AG09309 (cell line): Measurements from ENCODE around the gene PARD3.

Experiments
- DNase-seq: peaks from one replicate; pipeline ENCODE4 v3.0.0-alpha.2; 2010; ENCODE audit warnings: low read depth
- H3K4me3 ChIP-seq: 2 replicates; pipeline ENCODE4 v1.5.1; 2011; ENCODE audit warnings: mild to moderate bottlenecking, low read depth, low read length, moderate library complexity; ENCODE audit not compliant: control insufficient read depth
- TF ChIP-seq, protein P1 (sequence below): IDR thresholded peaks from 2 replicates; pipeline ENCODE4 v1.5.1; 2011; ENCODE audit warnings: mild to moderate bottlenecking, low read depth, low read length, inconsistent platforms; ENCODE audit not compliant: insufficient read depth, control insufficient read depth; ENCODE audit errors: missing control alignments

The PARD3 gene

DNA sequence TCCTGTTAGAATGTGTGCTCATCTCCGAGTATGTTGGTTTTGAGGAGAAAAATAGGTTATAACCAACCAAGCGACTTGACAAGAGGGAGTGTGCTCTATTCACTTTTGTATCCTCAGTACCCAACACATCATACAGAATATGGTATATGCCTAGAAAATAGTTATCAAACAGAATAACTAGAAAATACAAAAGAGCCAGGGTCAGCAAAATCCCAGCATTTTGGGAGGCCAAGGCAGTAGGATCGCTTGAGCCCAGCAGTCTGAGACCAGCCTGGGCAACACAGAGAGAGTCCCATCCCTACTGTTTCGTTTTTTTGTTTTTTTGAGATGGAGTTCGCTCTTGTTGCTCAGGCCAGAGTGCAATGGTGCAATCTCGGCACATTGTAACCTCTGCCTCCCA lies 257.9 kb downstream of the PARD3 start:
- TF ChIP-seq, protein P1, sequence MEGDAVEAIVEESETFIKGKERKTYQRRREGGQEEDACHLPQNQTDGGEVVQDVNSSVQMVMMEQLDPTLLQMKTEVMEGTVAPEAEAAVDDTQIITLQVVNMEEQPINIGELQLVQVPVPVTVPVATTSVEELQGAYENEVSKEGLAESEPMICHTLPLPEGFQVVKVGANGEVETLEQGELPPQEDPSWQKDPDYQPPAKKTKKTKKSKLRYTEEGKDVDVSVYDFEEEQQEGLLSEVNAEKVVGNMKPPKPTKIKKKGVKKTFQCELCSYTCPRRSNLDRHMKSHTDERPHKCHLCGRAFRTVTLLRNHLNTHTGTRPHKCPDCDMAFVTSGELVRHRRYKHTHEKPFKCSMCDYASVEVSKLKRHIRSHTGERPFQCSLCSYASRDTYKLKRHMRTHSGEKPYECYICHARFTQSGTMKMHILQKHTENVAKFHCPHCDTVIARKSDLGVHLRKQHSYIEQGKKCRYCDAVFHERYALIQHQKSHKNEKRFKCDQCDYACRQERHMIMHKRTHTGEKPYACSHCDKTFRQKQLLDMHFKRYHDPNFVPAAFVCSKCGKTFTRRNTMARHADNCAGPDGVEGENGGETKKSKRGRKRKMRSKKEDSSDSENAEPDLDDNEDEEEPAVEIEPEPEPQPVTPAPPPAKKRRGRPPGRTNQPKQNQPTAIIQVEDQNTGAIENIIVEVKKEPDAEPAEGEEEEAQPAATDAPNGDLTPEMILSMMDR, result no peak
- H3K4me3 ChIP-seq, result no peak overlapping the region
- no peak for DNase-seq

DNA sequence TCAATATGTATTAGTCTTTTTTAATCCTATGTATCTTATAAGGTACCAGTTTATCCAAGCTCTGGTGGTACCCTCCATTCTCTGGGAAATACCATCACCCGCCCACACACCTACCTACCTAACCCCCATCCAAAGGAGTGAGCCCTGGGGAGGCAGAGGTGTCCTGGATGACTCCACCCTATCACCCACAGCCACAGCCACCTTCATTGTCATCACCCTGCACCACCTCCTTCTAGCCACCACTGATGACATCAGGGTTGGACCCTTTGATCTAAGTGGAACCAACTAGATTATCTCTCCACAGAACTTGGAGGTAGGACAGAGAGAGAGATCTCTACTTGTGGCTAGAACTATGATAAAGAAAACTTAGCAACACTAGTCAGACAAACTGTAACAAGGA lies 259.4 kb downstream of the PARD3 start:
- no peak overlapping the region for H3K4me3 ChIP-seq
- TF ChIP-seq, protein P1, result no peak
- no peak for DNase-seq

DNA sequence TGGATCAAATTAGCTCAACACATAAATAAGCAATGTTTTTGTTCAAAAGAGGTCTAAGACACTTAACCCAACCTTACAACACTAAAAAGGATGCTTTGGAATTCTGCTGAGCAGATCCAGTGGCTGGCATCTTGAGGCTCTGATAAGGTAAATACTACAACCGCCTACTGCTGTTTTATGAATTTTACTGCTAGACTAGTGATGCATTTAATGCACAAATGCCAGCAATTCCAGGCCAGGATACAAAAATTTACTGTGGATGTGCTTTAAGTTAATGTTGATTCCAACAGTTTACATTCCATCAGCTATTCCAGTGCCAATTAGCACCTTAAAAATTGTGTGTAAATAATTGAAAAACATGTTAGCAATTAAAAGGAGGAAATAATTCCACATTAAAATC lies 261.3 kb downstream of the PARD3 start:
- no peak overlapping the region for H3K4me3 ChIP-seq
- no peak for DNase-seq
- TF ChIP-seq, protein P1, result no peak

DNA sequence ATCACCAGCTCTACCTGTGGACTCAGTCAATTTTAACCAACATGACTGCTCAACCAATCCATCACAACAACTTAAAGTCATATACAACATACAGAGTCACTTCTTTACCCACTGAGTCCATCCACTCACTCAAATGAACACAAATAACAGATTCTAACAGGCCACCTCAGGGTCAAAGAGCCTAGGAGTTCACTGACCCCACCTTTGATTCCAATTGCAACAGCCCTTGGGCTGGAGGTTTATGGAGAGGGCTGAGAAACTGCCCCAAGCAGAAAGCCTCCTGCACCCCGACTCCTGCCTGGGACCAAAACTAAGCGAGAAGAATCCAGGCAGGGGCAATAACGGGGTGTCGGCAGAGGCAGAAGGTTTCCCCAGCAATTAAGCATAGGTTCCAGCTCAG lies 263.8 kb downstream of the PARD3 start:
- no peak for DNase-seq
- H3K4me3 ChIP-seq, result no peak overlapping the region
- TF ChIP-seq, protein P1, result no peak

DNA sequence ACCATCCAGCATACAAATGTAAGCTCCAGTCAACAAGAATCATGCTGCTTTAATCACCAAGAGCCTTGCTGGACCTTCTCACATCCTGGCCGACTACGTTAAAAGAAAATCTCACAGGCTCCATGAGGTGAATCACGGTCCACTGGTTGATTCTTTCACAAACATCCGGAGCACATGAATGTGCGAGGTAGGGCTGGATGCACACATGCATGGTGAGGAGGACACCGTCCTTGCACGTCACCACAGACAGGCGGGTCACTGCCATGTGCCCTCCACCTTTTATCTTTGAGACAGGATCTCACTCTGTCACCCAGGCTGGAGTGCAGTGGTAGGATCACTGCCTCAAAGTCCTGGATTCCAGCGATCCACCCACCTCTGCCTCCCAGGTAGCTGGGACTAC lies 265.1 kb downstream of the PARD3 start:
- TF ChIP-seq, protein P1, result no peak
- no peak for DNase-seq
- H3K4me3 ChIP-seq, result no peak overlapping the region

DNA sequence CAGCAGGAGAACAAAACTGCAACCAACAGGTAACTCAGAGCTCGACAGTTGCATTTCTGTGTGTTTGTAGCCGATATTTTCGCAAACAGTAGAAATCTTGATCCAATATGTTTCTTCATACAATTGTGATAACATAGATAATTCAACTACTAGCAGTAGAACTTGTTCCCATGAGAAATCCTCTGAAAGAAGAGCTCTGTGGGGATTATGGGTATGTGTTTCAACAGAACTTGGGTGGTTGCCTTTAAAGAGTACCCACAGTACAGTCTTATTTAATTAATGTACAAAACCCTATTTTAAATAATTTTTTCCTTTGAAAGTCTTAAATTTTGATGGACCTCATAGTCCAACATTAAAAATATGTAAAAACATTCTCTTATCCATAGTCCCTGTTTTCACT lies 266.1 kb downstream of the PARD3 start:
- TF ChIP-seq, protein P1, result no peak
- no peak for DNase-seq
- no peak overlapping the region for H3K4me3 ChIP-seq

DNA sequence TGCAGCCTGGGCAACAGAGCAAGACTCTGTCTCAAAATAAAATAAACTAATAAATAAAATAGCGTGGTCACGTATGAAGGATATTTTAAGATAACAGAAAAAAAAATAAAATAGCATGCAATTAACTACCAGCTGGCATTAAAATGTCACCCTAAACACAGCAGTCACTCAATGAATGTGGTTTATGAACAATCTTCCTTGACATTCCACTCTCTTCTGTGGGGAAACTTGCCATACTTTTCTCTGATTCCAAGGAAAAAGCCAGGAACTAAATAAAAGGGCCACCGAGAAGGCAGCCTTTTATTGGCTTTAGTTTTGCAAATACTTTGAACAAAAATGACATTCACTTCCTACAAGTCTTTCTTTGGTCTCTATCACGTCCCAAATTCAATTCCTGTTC lies 266.6 kb downstream of the PARD3 start:
- no peak for DNase-seq
- TF ChIP-seq, protein P1, result no peak

More for the DNA sequence above, 266.6 kb downstream of the PARD3 start:
- H3K4me3 ChIP-seq, result no peak overlapping the region
